Colon (tissue), 2 donors: Measurements from ENCODE around the gene POLRMT.

Experiments used
- FAIRE-seq: peaks from 2 replicates; lab custom pipeline; 2012; peaks lifted over from hg19 to GRCh38; lab: Jason Lieb, UNC
- donor health status: control.
- donor health status: control.

Gene POLRMT

GRCh38 chr19:577439-578392 is 55.6 kb downstream of the POLRMT start:
- no peak for FAIRE-seq

GRCh38 chr19:576768-577438 is 56.4 kb downstream of the POLRMT start:
- FAIRE-seq, result no peak

DNA sequence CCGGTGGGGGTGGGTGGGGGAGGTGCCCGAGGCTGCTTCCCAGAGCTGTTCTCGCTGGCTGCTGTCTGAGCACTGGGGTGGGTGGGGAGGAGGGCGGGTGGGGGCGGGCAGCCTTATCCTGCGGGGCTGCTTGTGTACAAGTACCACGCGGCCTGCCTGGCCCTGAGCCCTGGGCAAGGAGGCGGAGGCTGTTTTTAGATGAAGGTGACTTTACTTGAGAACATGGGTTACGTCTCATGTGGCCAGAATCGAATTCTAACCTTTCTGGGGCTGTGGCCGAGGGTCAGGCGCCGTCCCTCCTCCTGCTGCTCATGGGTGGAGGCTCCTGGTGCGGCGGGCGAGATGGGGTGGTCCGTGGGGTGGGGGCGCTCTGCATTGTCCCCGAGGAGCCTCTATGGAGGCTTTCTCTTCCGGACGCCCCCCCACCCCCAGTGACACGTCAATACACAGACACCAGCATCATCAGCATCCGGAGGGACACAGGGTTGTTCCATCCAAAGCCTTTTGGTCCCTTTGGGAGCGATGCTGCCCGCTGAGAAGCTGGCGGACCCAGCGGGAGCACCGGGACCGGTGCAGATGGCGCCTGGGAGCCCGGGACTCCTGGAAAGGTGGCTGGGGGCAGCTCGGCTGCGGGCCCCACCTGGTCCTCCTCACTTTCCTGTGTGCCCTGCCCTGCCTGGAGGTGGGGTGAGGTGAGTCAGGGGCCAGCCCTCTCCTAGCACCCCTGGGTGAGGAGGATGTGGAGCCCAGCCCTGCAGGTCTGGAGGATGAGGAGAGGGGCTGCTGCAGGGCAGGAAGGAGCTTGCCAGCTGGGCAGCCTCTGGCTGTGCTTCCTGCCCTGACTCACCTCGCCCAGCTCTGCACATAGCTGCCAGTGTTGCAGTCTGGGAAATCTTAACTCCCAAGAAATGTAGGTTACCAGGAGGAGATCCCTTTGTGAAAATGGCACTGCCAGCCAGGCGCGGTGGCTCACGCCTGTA is 57.5 kb downstream of the POLRMT start:
- FAIRE-seq, result no peak

DNA sequence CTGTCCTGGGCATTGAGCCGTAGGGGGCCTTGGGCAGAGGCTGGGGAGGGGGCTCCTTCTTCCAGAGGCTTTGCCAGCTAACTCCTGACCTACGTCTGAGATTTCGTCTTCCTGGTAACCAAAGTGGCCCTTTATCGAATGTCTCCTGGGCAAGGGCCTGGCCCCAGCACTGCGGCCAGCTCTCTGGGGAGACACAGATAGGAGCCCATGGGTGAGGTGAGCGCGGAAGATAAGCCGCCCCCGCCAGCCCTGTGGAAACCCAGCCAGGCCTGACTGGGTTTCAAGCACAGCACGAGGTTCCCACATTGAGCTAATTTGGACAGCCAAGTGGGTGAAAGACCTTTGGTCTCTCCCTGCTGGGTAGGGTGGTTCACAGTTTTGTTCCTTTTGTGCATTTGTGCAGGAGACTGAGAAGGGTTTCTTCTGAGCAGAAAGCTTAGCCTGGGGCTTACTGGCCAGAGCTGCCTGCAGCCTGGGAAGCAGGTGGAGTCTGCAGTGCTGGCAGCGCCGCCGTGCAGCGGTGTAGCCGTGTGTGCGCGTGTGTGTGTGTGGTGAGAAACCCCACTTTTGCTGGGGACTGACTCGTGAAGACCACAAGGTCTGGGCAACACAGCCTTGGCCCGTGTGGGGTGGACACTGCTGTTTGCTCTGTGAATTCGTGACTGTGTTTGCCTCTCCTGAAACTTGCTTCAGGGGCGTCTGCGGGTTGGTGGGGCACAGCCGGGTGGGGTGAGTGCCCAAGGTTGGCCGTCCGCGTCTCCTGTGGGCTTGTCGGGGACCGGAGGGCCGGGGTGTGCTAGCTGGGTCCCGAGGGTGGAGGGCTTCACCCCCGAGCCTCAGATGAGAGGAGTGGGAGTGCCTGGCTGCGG is 58.4 kb downstream of the POLRMT start:
- FAIRE-seq, result no peak

DNA sequence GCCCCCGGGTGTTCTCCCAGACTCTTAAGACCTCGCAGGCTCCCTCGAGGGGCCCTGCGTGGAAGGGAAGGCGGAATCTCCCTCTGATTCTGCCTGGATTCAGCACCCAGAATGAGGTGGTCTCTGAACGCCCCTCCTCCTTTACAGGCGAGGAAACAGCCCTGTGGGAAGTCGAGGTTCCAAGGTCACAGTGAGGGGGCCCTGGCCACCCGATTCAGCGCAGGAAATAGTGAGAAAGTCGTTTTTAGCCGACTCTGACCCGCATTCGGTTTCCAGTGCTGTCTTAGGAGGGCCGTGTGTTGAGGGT is 59.9 kb downstream of the POLRMT start:
- no peak for FAIRE-seq

- no peak for FAIRE-seq
These were observed 60.4 kb downstream of the POLRMT start for GRCh38 chr19:572743-573518.

- no peak for FAIRE-seq
These were observed 61.1 kb downstream of the POLRMT start, which contains the start of gene BSG for GRCh38 chr19:572140-572742. BSG (plus strand) TSS chr19:572596; CDS start chr19:572635, 39 bp downstream.

GRCh38 chr19:571566-571974 is 61.8 kb downstream of the POLRMT start:
- FAIRE-seq, result no peak

- no peak for FAIRE-seq
These were observed 62.3 kb downstream of the POLRMT start for GRCh38 chr19:570937-571565.

- FAIRE-seq, result no peak
These were observed 63.1 kb downstream of the POLRMT start for GRCh38 chr19:570251-570686.

GRCh38 chr19:567296-567900 is 65.9 kb downstream of the POLRMT start:
- FAIRE-seq, result no peak
